Embryonic facial prominence (tissue), 1 donor: ENCODE measurements around the gene FOXB1.

ENCODE experiments used
- DNase-seq: peaks from one replicate; pipeline ENCODE4 v3.0.0-alpha.2; 2016; ENCODE audit errors: extremely low spot score

The FOXB1 gene

DNA sequence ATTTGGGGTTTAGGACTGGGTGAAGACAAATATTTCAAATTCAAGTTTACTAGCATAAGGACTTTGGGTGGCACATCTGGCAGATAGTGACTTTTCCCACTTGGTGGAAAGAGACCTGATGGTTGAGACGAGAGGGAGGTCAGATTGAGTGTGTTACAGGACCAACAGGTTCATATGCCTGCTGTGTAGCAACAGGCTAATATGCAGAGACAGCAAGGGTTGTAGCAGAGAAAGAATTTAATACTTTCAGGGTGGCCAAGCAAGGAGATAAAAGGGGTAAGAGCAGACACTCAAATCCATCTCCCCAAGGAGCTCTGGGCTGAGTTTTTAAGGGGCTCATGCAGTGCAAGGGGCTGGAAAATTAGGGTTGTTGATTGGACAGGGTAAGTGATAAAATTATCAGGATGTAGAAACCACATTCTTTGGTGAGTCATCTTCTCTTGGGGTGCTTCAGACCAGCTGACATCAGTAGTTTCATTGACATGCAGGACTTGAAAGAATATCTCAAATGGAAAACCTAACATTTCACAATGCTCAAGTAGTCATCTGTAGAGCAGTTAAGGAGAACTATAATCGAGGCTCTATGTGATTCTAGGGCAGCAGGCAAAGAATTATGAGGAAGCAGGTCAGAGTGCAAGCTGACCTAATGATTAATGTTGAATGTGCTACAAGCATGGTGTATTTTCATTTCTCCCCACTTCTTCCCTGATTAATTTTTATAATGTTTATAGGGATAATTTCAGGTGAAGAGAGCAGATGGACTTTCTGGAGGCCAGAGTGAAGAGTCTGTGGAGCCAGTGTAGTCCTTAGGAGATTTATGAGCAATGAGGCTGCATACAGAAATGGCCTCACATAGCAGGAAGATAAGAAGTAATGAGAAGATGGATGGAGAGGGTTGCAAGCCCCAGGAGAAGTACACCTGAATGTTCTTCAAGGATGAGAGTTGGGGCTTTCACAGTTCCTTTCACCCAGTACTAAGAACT is 13.7 kb downstream of the FOXB1 start:
- DNase-seq: no peak

DNA sequence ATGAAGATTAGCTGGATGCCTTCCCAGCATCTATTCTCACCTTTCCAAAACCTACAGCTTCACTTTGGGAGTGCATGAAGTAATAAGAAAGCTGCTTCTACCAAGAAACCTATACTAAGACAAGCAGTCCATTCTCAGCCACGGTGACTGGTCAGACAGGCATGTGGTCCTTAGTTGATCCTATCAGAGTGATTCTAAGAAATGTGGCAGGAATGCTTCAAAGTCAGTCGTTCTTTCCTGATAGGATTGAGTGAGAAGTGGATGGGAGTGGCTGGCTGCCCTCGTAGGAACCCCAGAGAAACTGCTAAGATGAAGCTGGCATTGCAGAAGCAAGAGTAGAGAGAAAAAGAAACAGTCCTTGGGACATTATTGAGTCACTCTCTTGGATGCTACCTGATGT is 16.6 kb downstream of the FOXB1 start:
- no peak for DNase-seq

DNA sequence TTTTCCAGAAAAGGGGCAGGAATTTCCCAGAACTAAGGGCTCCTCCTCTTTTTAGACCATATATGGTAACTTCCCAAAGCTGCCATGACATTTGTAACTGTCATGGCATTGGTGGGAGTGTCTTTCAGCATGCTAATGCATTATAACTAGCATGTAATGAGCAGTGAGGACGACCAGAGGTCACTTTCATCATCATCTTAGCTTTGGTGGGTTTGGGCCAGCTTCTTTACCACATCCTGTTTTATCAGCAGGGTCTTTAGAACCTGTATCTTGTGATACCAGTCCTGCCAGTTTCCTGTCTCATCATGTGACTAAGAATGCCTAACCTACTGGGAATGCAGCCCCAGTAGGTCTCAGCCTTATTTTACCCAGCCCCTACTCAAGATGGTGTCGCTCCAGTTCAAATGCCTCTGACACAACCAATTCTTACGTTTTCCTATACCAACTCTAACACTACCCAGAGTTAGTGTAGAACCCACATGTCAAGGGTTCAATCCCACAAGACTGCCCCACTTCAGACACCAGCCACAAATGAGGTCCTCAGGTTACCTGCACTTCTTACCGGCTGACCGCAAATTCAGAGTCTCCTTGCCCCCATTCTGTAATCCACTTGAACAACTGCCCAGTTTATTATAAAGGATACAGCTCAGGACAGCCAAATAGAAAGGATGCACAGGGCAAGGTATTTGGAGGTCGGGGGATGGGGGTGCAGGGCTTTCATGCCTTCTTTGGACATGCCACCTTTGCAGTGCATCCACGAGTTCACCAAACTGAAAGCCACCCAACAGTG is 17.7 kb downstream of the FOXB1 start:
- no peak for DNase-seq

- DNase-seq: no peak
These were observed 18.2 kb downstream of the FOXB1 start for GRCh38 chr15:60022379-60022741.

DNA sequence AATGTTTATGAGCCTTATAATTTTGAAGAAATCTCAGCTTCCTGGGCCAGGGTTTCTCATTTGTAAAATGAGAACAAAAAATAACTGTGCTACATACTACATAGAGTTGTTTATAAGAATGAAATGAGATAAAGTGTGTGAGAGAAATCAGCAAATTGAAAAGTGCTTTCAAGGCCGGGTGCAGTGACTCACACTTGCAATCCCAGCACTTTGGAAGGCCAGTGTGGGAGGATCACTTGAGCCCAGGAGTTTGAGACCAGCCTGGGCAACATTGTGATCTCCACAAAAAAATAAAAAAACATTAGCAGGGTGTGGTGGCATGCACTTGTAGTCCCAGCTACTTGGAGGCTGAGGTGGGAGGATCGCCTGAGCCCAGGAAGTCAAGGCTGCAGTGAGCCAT is 22.4 kb downstream of the FOXB1 start:
- no peak for DNase-seq

DNA sequence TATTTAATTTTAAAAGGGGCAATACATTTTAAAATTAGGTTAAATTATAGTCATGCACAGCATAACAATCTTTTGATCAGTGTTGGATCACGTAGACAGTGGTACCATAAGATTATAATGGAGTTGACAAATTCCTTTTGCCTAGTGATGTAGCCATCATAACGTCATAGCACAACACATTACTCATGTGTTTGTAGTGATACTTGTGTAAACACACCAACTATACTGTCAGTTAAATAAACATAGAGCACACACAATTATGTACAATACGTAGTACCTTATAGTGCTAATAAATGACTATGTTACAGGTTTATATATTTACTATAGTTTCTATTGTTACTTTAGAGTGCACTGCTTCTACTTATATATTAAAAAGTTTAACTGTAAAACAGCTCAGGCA is 31.2 kb downstream of the FOXB1 start:
- no peak for DNase-seq

DNA sequence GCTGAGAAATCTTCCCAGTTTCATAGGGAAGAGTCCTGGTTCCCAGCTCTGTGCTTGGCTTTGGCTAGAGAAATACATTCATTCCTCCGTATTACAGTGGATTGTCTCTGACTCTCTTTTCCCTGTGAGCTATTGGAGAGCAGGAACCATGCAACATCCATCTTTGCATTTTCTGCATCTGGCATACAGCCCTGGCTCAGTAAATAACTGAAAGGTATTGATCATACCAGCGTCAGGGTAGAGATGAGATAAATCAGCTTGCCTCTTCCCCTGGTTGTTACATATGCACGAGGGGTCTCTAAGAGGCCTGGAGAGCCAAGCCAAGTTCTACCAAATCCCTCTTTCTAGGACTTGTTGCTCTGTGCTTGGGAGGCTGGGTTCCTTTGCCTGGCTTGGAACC is 35.2 kb downstream of the FOXB1 start:
- no peak for DNase-seq

GRCh38 chr15:60043744-60044435 is 39.8 kb downstream of the FOXB1 start:
- DNase-seq: no peak

DNA sequence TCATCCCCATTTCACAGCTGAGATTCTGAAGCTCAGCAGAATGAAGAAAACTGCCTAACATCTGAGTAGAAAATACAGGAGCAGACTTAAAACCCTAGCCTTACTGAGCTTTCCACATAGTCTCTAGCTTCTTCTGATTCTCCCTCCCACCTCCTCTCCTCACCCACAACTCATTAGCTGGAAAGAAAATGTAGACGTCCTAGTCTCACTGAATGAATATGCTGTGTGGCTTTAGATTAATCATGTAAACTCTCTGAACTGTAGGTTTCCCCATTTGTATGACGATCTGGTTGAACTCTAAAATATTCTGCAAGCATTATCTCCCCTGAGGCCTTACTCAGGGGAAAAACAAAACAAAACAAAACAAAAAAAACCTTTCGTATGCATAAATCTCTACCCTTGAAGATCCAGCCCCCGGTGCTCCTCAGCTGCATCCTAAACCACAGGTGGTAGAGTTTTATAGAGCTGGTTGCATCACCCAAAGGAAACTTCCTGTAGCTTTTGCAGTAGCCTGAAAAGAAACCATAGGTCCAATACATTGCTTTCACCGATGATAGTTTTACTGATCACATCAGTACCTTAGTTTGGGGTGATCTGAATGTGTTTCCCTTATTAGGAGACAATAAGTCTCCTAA is 40.6 kb downstream of the FOXB1 start:
- no peak for DNase-seq

DNA sequence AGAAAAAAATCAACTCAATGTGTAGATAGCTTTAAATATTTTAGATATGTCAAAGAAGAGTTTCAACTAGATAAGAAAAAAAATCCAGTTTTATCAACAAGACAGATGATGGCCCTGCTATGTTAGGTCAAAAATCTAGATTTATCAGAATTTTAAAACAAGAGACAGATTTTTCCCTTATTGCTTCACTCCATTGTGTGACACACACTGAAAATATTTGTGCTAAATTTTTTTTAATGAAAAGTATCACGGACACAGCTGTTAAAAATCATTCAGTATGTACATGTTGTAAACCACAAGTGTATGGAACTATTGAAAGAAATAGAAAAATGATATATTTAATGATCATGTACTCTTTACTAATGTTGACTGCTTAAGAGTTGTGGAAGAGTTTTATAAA is 43.6 kb downstream of the FOXB1 start:
- DNase-seq: no peak

DNA sequence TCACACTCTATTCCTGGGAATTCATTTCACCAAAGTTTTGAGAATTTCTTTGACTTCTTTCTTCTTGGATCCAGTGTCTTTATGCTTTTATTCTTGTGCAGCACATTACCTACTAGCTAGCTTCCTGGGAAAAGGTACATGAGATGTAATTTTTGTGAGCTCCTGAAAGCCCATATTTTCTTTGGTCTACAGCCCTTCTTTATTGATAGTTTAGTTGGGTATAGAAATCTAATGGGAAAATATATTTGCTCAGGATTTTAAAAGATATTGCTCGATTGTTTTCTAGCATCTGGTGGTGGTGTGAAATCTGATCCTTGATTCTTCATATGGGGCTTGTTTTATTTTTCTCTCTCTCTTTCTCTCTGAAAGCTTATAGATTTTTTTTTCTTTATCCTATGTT is 45.8 kb downstream of the FOXB1 start:
- no peak for DNase-seq

GRCh38 chr15:60052796-60053195 is 48.7 kb downstream of the FOXB1 start:
- DNase-seq: no peak

DNA sequence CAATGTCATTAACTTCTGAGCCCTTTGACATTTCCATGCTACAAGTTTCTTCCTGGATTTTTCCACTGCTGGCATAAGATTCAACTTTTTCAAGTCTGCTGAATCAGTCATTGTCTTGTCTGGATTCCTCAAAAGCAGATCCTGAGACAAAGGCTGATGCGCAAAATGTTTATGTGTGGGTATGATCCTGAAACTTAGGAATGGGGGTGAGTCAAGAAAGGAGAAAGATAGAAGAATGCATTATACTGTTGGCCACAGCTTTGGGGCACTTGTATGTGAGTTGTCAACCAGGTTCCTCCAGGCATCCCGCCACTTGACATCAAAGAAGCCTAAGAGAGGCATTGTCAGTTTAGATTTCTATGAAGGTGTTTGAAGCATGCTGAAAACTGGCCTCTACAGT is 50.4 kb downstream of the FOXB1 start:
- no peak for DNase-seq
